ENCODE measurements around the gene L1CAM. TPM values are rescaled to one million over a fixed set of nuclear protein-coding genes. Genes with fewer than 3 reads are reported as not detected.

Gene L1CAM
- total RNA-seq, 3 donors from 2014 or later, result 0.29 to 1.8 (median 0.66) TPM

GRCh38 chrX:153857348-153857903 is 28.5 kb downstream of the L1CAM start:
- peaks cover 0 to 65% of the 10 kb centered on the region in 2 donors for H3K27me3 ChIP-seq
- H3K36me3 ChIP-seq, result no peaks in the 10 kb centered on the region
- H3K9me3 ChIP-seq, result no peaks in the 10 kb centered on the region
- no peak for TF ChIP-seq CTCF (IDR thresholded peaks at IDR 0.05)
- TF ChIP-seq POLR2A (IDR thresholded peaks at IDR 0.05), result no peak
- no peak for TF ChIP-seq POLR2AphosphoS5 (IDR thresholded peaks at IDR 0.05)
- no peak for DNase-seq (ENCODE audit: low spot score in 2 of 2)
- H3K4me3 ChIP-seq, result no peak overlapping the region
- H3K27ac ChIP-seq, result no peak overlapping the region
- H3K4me1 ChIP-seq, result no peaks in the 10 kb centered on the region
- intact Hi-C loops (cut with DNase I; ENCODE audit: low total_unique reads), result no loop called here

GRCh38 chrX:153854702-153855101 is 31.3 kb downstream of the L1CAM start:
- TF ChIP-seq POLR2AphosphoS5 (IDR thresholded peaks at IDR 0.05) (no peak), CTCF (IDR thresholded peaks at IDR 0.05) (no peak), POLR2A (IDR thresholded peaks at IDR 0.05) (no peak)
- no peak overlapping the region for H3K4me3 ChIP-seq
- H3K27ac ChIP-seq, result no peak overlapping the region
- H3K36me3 ChIP-seq, result no peaks in the 10 kb centered on the region
- intact Hi-C loops (cut with DNase I; ENCODE audit: low total_unique reads), result no loop called here
- H3K4me1 ChIP-seq, result no peaks in the 10 kb centered on the region
- peaks cover 0 to 65% of the 10 kb centered on the region in 2 donors for H3K27me3 ChIP-seq
- no peaks in the 10 kb centered on the region for H3K9me3 ChIP-seq
- no peak for DNase-seq (ENCODE audit: low spot score in 2 of 2)

DNA sequence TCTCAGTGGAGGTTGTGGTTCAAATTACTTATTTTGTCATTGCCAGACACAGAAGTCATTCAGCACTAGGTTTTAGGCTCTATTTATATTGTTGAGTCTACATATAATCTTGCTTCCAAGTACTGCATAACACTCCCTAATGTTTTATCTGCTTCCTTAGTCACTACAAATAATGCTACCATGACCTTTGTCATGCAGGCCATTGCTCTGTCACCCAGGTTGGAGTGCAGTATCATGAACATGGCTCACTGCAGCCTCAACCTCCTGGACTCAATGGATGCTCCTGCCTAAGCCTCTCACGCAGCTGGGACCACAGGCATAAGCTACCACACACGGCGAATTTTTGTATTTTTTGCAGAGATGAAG is 32.1 kb downstream of the L1CAM start:
- Histone ChIP-seq H3K27ac (no peak overlapping the region), H3K4me1 (no peaks in the 10 kb centered on the region), H3K4me3 (no peak overlapping the region), H3K36me3 (no peaks in the 10 kb centered on the region), H3K9me3 (no peaks in the 10 kb centered on the region), H3K27me3 (peaks cover 0 to 68% of the 10 kb centered on the region in 2 donors)
- DNase-seq (ENCODE audit: low spot score in 2 of 2), result no peak
- intact Hi-C loops (cut with DNase I; ENCODE audit: low total_unique reads), result no loop called here
- TF ChIP-seq POLR2A (IDR thresholded peaks at IDR 0.05) (no peak), CTCF (IDR thresholded peaks at IDR 0.05) (no peak), POLR2AphosphoS5 (IDR thresholded peaks at IDR 0.05) (no peak)

GRCh38 chrX:153853180-153853901 is 32.6 kb downstream of the L1CAM start:
- Histone ChIP-seq H3K27ac (no peak overlapping the region), H3K36me3 (no peaks in the 10 kb centered on the region), H3K9me3 (no peaks in the 10 kb centered on the region), H3K4me1 (no peaks in the 10 kb centered on the region), H3K27me3 (peaks cover 0 to 71% of the 10 kb centered on the region in 2 donors), H3K4me3 (no peak overlapping the region)
- intact Hi-C loops (cut with DNase I; ENCODE audit: low total_unique reads), result no loop called here
- DNase-seq (ENCODE audit: low spot score in 2 of 2), result no peak
- TF ChIP-seq POLR2A (IDR thresholded peaks at IDR 0.05) (no peak), POLR2AphosphoS5 (IDR thresholded peaks at IDR 0.05) (no peak), CTCF (IDR thresholded peaks at IDR 0.05) (no peak)

DNA sequence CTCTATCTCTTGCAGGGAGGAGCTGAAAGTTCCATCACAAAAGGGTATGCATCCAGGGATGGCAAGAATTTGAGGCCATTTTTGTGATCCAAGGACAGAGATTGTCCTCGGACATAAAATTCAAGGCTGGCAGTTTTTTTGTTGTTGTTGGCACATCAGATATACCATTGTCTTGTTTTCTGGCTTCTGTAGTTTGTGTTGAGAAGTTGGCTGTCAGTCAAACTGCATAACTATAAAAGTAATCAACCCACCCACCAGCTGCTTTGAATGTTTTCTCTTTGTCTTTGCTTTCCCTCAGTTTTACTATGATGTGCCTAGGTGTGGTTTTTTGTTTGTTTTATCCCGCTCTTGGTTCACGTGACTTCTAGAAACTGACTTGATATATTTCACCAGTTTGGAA is 34.0 kb downstream of the L1CAM start:
- no peaks in the 10 kb centered on the region for H3K9me3 ChIP-seq
- TF ChIP-seq CTCF (IDR thresholded peaks at IDR 0.05), result no peak
- no peak for TF ChIP-seq POLR2AphosphoS5 (IDR thresholded peaks at IDR 0.05)
- TF ChIP-seq POLR2A (IDR thresholded peaks at IDR 0.05), result no peak
- DNase-seq (ENCODE audit: low spot score in 2 of 2), result no peak
- intact Hi-C loops (cut with DNase I; ENCODE audit: low total_unique reads), result no loop called here
- H3K4me1 ChIP-seq, result no peaks in the 10 kb centered on the region
- no peak overlapping the region for H3K27ac ChIP-seq
- H3K4me3 ChIP-seq, result no peak overlapping the region
- no peaks in the 10 kb centered on the region for H3K36me3 ChIP-seq
- peaks cover 0 to 72% of the 10 kb centered on the region in 2 donors for H3K27me3 ChIP-seq
